OCI-M2 (cell line): ENCODE data around the gene PLEKHO2.

Source experiments
- DNase-seq: peaks from one replicate; lab custom pipeline; 2025; ENCODE audit not compliant: unreplicated experiment; lab: John Stamatoyannopoulos, UW

PLEKHO2 gene

GRCh38 chr15:64825431-64826294 lies 16.1 kb upstream of the PLEKHO2 start, which contains the start of gene PIF1:
TSS of gene PIF1 (minus strand) at chr15:64825647. CDS start at chr15:64824335, 1,312 bp downstream.
- peak; percentile 90 for DNase-seq

- no peak for DNase-seq
Measured at GRCh38 chr15:64828985-64829384, 12.7 kb upstream of the PLEKHO2 start.

- DNase-seq, result no peak
Measured at GRCh38 chr15:64833690-64834089, 8.0 kb upstream of the PLEKHO2 start.

GRCh38 chr15:64836023-64836536 lies 5.6 kb upstream of the PLEKHO2 start:
- no peak for DNase-seq

- no peak for DNase-seq
Measured at GRCh38 chr15:64837502-64837901, 4.2 kb upstream of the PLEKHO2 start.

GRCh38 chr15:64841060-64841343 lies 713 bp upstream of the PLEKHO2 start:
- DNase-seq, result no peak

- no peak for DNase-seq
Measured at GRCh38 chr15:64842096-64842939, 603 bp downstream of the PLEKHO2 start.

- DNase-seq, result no peak
Measured at GRCh38 chr15:64842986-64843561, 1.4 kb downstream of the PLEKHO2 start.

- DNase-seq, result no peak
Measured at GRCh38 chr15:64843991-64844390, 2.3 kb downstream of the PLEKHO2 start.

- DNase-seq, result no peak
Measured at GRCh38 chr15:64844576-64845145, 2.9 kb downstream of the PLEKHO2 start.

- no peak for DNase-seq
Measured at GRCh38 chr15:64845183-64845611, 3.5 kb downstream of the PLEKHO2 start.

GRCh38 chr15:64845831-64846595 lies 4.3 kb downstream of the PLEKHO2 start:
- DNase-seq, result no peak

GRCh38 chr15:64847016-64847415 lies 5.3 kb downstream of the PLEKHO2 start:
- DNase-seq, result no peak

- DNase-seq, result no peak
Measured at GRCh38 chr15:64847448-64847847, 5.7 kb downstream of the PLEKHO2 start.

- no peak for DNase-seq
Measured at GRCh38 chr15:64847876-64848716, 6.4 kb downstream of the PLEKHO2 start.

- DNase-seq, result no peak
Measured at GRCh38 chr15:64850778-64851502, 9.2 kb downstream of the PLEKHO2 start.

GRCh38 chr15:64851503-64851840 lies 9.8 kb downstream of the PLEKHO2 start:
- no peak for DNase-seq

- no peak for DNase-seq
Measured at GRCh38 chr15:64854041-64854440, 12.3 kb downstream of the PLEKHO2 start.

- no peak for DNase-seq
Measured at GRCh38 chr15:64854526-64854925, 12.8 kb downstream of the PLEKHO2 start.
